Activated T-cell treated with anti-CD3 and anti-CD28 coated beads, Interleukin-2, amount 50 U/mL, for 48 hours (primary cell): ENCODE data around the gene GSDMA.

ENCODE experiments used
- DNase-seq, 2 experiments: peaks; one replicate each; pipeline ENCODE4 v3.0.0-alpha.2; 2020

GSDMA gene

DNA sequence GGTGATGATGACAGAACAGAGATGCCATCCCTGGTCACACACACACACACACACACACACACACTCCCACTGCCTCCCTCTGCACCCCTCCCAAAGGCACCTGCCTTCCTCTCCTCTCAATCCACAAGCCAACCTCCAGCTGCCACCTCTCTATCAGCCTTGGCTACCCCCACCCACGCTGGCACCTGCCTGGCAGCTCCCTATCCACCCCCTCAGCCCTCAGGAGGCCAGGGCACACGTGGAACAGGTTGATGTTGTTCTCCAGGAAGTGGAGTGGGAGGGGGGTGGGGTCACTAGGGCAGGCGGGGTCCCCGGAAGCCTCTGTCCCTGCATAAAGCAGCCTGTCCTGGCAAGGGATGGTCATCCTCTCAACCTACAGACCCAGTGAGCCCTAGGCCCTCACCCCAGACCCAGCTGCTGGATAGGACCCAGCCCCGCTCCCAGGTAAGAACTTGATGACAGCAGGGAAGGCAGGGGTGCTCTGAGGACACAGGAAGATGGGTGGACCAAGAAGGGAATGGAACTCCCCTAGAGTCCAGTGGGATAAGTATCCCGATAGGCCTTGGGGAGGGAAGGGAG is at the start of gene GSDMA:
Gene GSDMA, plus strand, starts transcription at position 363 of the 579 bp plus-strand sequence. CDS start 2,684 bp downstream, outside the sequence.
- peak; percentile 32 to 33 for DNase-seq

- DNase-seq, result no peak
Observed at GRCh38 chr17:39913989-39914388, 48.8 kb upstream of the GSDMA start.

- DNase-seq, result no peak
Observed at GRCh38 chr17:39915559-39915958, 47.2 kb upstream of the GSDMA start.

DNA sequence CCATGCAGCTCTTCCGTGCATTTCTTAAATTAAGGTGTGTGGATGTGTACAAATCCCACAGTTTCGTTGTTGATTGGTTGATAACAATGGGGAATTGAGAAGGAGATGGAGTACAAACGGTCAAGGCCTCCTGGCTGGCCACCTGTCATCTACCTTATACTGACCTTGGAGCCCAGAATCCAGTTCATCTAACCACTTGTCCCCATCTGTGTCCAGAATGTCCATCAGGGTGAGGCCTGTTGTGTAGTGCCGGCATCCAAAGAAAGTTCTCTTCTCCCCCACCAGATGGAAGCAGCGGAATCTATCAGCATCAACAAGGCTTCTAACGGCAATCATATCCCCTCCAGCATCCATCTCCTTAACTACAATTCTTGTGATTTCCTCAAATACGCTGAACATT is 45.9 kb upstream of the GSDMA start:
- no peak for DNase-seq

DNA sequence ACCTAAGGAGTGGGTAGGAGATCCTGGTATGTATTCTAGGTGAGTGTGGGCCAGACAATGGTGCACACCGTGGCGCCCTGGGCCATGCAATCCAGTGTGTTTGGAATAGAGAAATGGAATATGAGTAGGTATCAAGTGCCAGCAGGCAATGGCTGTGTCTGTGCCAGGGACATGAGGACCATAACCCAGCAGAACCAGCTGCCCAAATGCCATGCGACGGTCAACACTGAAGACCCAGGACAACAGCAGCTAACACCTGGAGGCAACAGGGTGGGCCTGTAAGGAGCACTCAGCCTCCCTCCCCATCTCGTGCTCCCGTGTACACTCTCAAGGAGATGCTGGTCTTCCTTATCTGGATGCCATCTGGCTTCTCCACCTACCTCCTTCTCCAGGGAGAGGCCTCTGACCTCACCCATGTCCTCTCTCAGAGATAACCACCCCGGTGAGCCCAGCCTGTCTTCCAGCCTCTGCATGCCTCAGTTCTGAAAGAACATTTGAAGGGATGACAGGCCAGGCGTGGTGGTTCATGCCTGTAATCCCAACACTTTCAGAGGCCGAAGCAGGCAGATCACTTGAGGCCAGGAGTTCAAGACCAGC is 43.6 kb upstream of the GSDMA start:
- no peak for DNase-seq

GRCh38 chr17:39920218-39921210 is 42.3 kb upstream of the GSDMA start:
- peak; percentile 60 to 71 for DNase-seq

DNA sequence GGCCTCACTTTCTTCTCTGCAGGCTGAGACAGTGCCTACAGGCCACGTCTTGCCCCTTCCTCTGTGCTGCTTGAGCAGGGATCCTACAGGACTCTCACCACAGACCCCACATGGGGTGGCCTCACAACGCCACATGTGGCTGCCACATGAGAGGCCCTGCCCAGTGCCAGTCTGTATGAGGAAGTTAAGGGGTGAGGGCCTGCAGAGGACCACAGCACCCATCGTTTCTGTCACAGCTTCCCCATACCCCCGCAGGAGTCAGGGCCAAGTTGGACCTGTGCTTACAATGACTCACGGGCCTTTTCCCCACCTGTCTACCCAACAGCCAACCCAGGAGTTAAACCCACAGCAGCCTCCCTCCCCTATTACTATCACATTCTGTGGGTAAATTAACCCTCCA is 41.5 kb upstream of the GSDMA start:
- peak; percentile 54 to 62 for DNase-seq

DNA sequence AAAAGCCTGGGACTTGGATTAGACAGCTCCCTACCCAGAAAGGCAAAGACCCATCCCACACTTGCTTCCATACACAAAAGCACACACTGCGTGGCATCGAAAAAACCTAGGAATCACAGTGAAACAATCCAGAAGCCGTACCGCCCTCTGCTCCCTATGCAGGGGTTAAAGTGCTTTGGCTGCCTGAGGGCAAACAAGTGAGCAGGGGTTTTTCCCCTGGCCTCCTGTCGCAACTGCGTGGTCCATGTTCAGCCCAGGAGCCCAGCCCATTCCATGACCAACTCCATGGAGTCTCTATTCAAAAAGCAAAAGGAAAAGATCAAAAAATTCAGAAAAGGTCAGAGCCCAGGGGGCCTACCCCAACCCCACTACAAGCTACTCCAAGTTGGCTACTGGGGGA is 40.8 kb upstream of the GSDMA start:
- DNase-seq, result no peak

DNA sequence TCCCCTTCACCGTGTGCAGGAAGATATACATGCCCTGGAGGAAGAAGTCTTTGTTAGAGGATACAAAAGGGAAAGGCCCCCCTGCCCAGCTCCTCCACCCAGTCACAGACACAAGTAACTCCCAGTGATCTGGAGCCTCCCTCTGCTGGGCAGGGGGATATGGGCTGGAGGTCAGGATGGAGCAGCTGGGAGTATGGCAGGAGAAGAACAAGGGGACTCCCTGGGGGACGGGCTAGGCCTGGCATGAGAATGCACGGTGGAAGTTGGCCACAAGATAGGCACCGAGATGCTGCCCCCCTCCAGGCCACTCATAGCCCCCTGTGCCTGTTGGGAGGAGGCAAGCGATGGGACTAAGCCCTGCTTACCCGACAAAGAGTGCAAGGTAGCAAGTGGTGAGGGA is 39.6 kb upstream of the GSDMA start:
- no peak for DNase-seq

DNA sequence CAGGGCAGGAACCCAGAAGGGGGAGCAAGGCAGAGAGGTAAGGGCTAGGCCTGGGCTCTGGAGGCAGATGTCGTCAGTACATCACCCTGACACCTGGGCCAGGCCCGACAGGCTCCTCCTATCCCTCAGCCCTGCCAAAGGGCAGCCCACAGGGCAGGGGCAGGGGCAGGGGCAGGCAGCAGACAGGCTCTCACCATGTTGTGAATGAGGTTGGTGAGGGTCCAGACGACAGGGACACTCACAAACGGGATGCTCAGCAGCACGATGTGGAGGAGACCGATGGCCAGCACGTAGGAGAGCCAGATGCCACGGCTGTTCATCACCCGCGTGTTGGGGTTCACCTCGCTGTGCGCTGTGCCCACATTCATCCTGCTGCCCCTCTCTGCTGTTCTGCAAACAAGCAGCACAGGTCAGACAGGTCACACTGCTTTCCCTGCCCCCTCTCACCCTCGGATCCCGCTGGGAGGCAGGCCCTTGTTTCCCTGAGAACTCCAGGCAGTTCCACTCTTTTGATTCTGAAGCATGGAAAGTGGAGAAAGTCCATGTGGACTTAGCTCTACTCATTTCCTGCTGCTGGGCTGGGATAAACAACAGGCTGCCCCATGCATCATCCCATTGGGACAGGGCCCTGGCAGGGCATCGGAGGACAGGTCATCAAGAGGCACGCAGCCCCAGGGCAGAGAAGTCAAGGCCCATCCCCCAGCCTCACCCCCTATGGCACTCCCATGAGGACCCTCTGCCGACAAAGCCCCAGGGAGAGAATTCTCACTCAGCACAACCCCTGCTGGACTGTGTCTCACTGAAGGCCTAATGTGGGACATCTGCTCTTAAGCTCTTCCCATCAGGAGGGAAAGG is 38.7 kb upstream of the GSDMA start:
- no peak for DNase-seq

DNA sequence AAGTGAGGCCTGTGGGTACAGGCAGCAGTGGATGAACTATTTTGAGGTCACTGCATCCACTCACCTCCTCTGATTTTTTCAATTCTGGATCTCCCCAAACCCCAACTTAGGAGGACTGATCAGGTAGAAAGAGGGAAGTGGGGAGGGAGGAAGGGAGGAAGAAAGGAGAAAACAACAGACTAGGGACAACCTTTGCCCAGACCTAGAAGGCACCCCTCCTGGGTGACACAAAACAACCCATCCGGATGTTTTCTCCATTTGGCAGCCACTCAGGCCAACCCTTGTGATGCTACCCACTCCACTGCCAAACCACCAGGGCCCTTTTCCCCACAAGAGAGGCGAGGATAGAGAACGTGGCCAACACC is 38.1 kb upstream of the GSDMA start:
- DNase-seq, result no peak

DNA sequence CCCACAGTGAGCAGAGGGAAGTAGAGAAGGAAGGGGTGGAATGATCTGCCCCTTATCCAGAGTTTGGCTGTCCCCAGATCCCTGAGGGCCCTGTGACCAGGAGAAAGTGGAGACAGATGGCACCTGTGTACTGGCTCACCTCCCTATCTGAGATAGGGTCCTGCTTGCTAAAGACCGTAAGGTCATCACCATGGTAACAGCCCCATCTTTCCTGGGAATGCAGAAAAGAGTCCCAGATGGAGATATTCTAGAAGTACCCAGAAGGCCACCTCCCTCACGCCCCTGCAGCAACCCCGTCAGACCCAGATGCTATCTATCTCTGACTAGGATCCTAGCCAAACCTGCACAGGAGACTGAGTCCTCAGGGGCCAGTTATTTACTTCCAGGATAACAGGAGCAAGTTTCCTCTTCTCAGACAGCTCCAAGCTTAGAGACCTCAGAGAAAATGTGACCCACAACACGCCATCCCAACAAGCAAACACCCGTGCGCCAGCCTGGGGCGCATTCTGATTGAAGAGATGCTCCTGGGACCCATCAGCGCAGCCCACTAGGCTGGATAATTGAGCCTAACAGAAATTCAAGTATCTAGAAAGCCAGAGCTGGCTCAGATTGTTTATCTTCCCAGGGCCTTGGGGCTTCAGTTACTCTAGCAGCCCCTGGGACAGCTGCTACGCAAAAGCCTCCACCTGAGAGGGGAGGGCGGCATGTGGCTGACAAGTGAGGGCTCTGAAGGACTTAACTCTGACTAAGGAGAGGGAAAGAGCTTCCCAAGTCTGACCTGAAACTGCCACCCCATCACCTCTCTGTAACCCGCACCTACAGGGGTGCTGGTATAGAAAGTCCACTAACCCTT is 37.3 kb upstream of the GSDMA start:
- no peak for DNase-seq

DNA sequence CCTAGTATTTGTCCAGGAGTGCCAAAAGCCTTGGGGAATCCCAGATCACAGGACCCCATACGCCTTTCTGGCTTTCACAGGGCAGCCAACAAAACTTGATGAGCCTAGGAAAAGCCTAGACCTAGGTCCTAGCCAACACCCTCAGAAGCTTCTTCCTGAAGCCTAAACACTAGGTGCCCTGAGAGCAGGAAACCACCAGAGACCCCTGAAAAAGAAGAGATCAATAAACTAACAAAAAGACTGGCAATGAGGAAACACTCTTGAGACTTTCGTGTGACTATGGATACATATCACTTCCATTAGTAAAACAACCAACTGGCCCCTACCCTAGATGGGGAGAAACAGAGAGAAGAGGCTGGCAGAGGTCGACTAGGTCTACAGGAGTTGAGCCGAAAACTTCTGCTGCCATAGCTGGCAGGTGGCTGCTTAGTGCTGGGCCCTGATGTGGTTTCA is 36.6 kb upstream of the GSDMA start:
- DNase-seq, result no peak

DNA sequence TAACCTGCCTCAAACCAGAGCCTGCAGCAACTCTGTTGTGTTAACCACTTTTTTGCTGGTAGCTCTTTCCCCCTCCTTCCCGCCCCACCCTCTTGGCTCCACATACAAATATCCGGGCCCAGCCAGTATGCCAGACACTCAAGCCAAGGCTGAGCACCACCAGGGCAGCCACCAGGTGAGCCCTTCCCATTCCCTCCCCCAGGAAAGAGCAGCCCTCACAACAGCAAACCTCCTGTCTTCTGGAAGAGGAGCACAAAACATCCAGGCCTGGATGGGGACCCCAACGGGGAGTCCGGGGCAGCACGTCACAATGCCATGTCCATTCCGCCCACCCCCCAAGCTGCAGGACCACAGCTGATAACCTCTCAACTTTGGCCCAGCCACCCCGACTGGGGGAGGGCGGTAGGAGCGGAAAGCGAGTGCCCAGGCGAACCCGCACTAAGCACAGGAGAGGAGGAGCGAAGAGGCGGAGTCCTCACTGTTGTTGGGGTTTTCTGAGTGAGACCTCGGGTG is 36.2 kb upstream of the GSDMA start:
- DNase-seq, result peak; percentile 69 to 74

GRCh38 chr17:39927101-39927928 is 35.5 kb upstream of the GSDMA start, which contains the start of the genes LRRC3C and ORMDL3:
LRRC3C (plus strand) TSS chr17:39927732; CDS start chr17:39941524, 13,792 bp downstream.
ORMDL3 (minus strand) TSS chr17:39927601; CDS start chr17:39924203, 3,398 bp downstream.
- DNase-seq, result peak; percentile 92 to 96

DNA sequence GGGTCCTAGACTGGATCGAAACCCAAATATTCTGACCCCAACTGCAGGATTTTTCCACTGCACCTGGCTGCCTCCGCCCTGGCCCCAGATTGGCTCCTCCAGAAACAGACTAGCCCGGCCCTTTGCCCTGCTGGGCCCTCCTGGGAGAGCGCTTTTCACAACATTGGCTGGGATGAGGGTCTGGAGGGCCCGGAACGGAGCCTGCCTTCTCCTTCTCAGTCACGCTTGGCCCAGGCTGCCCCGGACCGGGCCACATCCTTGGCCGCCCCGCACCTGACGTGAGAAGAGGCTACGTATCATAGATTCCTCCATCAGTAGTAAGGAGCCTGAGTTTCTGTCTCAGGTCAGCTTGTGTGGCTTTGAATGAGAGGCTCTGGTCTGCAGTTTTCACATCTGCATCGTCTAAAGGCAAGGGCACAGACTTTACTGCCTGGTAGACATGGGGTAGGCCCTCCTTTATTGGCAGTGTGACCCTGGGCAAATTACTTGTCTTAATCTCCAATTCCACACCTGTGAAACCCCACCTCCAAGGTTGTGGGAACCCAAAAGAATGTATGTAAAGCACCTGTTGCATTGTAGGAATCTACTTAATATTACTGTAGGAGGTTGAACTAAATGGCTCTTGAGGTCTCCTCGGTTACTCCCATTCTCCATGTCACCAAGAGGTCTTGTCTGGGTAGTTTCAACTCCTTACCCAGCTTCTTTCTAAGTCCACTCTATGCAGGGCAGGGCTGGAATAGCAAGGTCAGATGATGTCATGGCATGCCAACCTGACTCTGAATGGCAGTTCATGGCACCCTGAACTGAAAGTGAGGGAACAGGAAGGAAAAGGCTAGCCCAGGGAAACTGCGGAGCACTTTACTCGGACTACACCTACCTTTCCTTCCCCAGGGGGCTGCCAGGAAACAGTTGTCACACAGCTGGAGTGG is 34.6 kb upstream of the GSDMA start:
- peak in 1 of 2 experiments; percentile 48 for DNase-seq

GRCh38 chr17:39928858-39929645 is 33.8 kb upstream of the GSDMA start:
- no peak for DNase-seq
